Heart right ventricle (tissue), 16 donors: ENCODE results near the gene IGSF8. TPM values are rescaled to one million over a fixed set of nuclear protein-coding genes. Genes with fewer than 3 reads are reported as not detected.

ENCODE experiments used
- ATAC-seq, 8 donors: fragments of 200-7000 bp; cut with Tn5 transposase; one replicate each; pipeline ENCODE4 v1.9.1; 2020; ENCODE audit warnings: mild to moderate bottlenecking in 8 of 8, moderate library complexity in 8 of 8, moderate number of reproducible peaks in 1 of 8
- DNase-seq, 2 donors: peaks; one replicate each; pipeline ENCODE4 v3.0.0-alpha.2; 2020
- H3K27ac ChIP-seq, 10 donors: fragments of 200-600 bp; sonication (generic) in 2 of 10; one replicate each; pipeline versions ENCODE4 v1.5.0 to v1.8.0; 2020 to 2022; ENCODE audit warnings: mild to moderate bottlenecking in 3 of 10
- H3K27me3 ChIP-seq, 7 donors: fragments of 200-600 bp; one replicate each; pipeline ENCODE4 v1.8.0; 2021 to 2022; ENCODE audit warnings: mild to moderate bottlenecking in 2 of 7
- H3K36me3 ChIP-seq, 9 donors: fragments of 200-600 bp; sonication (generic) in 1 of 9; one replicate each; pipeline versions ENCODE4 v1.5.0 to v1.8.0; 2020 to 2022; ENCODE audit warnings: mild to moderate bottlenecking in 2 of 9
- H3K4me1 ChIP-seq, 9 donors: fragments of 200-600 bp; sonication (generic) in 1 of 9; one replicate each; pipeline versions ENCODE4 v1.5.0 to v1.8.0; 2020 to 2022; ENCODE audit warnings: mild to moderate bottlenecking in 4 of 9
- H3K4me3 ChIP-seq, 10 donors: fragments of 200-600 bp; sonication (generic) in 2 of 10; one replicate each; pipeline versions ENCODE4 v1.5.0 to v1.8.0; 2020 to 2022; ENCODE audit warnings: mild to moderate bottlenecking in 7 of 10, moderate library complexity in 2 of 10
- H3K9me3 ChIP-seq, 11 donors: fragments of 200-600 bp in 10 of 11; sonication (generic) in 2 of 11; one replicate each; pipeline versions ENCODE4 v1.5.0 to v1.8.0; 2013 to 2022; ENCODE audit warnings: mild to moderate bottlenecking in 2 of 11, control low read depth in 1 of 11, moderate library complexity in 1 of 11
- CTCF ChIP-seq, 9 donors: fragments of 200-600 bp; sonication (generic) in 2 of 9; IDR thresholded peaks; one replicate each; pipeline versions ENCODE4 v1.5.0 to v1.8.0; 2021 to 2022; ENCODE audit warnings: antibody characterized with exemption in 9 of 9, mild to moderate bottlenecking in 5 of 9, moderate library complexity in 1 of 9
- WGBS, 2 donors: extraction: QIAGEN DNeasy Blood & Tissue Kit; methylation state at CpG; one replicate each; pipeline ENCODE4 v1.1.7; 2013; ENCODE audit warnings: inconsistent platforms in 1 of 2; 5-methylcytosine and 5-hydroxymethylcytosine counted together
- intact Hi-C, 10 donors: fragments of 100-400 bp; cut with DNase I; formaldehyde crosslinking; loops; one replicate each; pipeline versions ENCODE4 v1.11.1 to v1.14.2; 2022
- polyA plus RNA-seq, 2 donors: library from polyadenylated mRNA; stranded (reverse); fragments of 200-250 nt; gene quantifications; one replicate each; pipeline ENCODE4 v1.2.3, GENCODE V29; 2013
- total RNA-seq, 10 donors: library from RNA; stranded (reverse); fragmentation: NEBNext Ultra II Directional in 3 of 10; extraction: Animal tissue kit (Norgen Biotek cat#: 25700) in 3 of 10; gene quantifications; one replicate each; pipeline versions ENCODE4 v1.2.1 to v1.2.4, GENCODE V29; 2021 to 2023
- donor health status: Arrhythmogenic right ventricular cardiomyopathy.
- donor health status: ischemic (EF 13 %, LVEDD 7.1; RV severe dilation, severe dysfunction).
- donor health status: healthy with polysubstance abuse.
- donor health status: DM: no; HTN: yes; CAD: no.
- donor health status: DM: no; HTN: no; CAD: no.
- donor health status: ischemic (EF 25% LVEDD 6.9; RV normal size, moderate dysfunction).
- donor health status: ischemic (EF 25% LVEDD 5.7; RV mildly dilated, moderate dysfunction).
- donor health status: healthy.
- donor health status: DM: yes; HTN: yes; CAD: no.
- donor health status: Ischemic cardiomyopathy.
- donor health status: ischemic (EF 35%, LVEDD 5.7; RV mildly dilated, moderate dysfunction).
- donor health status: nonischemic (EF 11% LVEDD 7.7; RV severe dilation, severe dysfunction).
- donor health status: DM: yes; HTN: yes; CAD: no.
- donor health status: PGD.
- donor health status: ischemic (EF 29% LVEDD 5.4; RV normal size, mild dysfunction).
- donor health status: nonischemic (EF 23%, LVEDD 6.1; RV moderate dilation, normal function).

IGSF8 gene
- total and polyA plus RNA-seq, 12 donors, result 13.4 to 42.2 (median 20.6) TPM

- DNase-seq, result peak; percentile 48 to 63
- H3K27ac ChIP-seq, result no peak overlapping the region
- H3K9me3 ChIP-seq, result no peaks in the 10 kb centered on the region
- H3K4me1 ChIP-seq, result peaks cover 0 to 11% (median 7%) of the 10 kb centered on the region in 9 donors
- H3K4me3 ChIP-seq, result peak overlapping the region in 9 of 10 donors; percentile 18 to 49 (median 42)
- ATAC-seq, result peak; percentile 32 to 72 (median 64)
- peaks cover 0 to 58% (median 54%) of the 10 kb centered on the region in 7 donors for H3K27me3 ChIP-seq
- intact Hi-C loops, result loop anchor here in 6 of 10 donors (5.0 to 10.0 kb wide), 2 partner anchors 37 to 291 kb away; no protein-coding TSS in a partner anchor
- TF ChIP-seq CTCF (IDR thresholded peaks at IDR 0.05), result peak; percentile 41 to 78 (median 69)
- H3K36me3 ChIP-seq, result peaks cover 0 to 8% (median 0%) of the 10 kb centered on the region in 9 donors
- WGBS, 2 donors, result 16 to 17% methylated on average over 95 to 96 of the region's 96 CpGs
Measured at GRCh38 chr1:160083968-160084770, 14.2 kb downstream of the IGSF8 start.

- Histone ChIP-seq H3K9me3 (no peaks in the 10 kb centered on the region), H3K27ac (no peak overlapping the region), H3K4me1 (peaks cover 0 to 17% (median 7%) of the 10 kb centered on the region in 9 donors), H3K4me3 (no peak overlapping the region), H3K27me3 (peaks cover 6 to 71% (median 66%) of the 10 kb centered on the region in 7 donors), H3K36me3 (no peaks in the 10 kb centered on the region)
- TF ChIP-seq CTCF (IDR thresholded peaks at IDR 0.05), result no peak
- DNase-seq (no peak), ATAC-seq (no peak)
- intact Hi-C loops, result loop anchor here in 6 of 10 donors (5.0 to 10.0 kb wide), 2 partner anchors 36 to 292 kb away; no protein-coding TSS in a partner anchor
- 50 to 55% methylated on average over 3 of the region's 3 CpGs for WGBS, 2 donors
Measured at GRCh38 chr1:160082926-160083325, 15.5 kb downstream of the IGSF8 start.

- TF ChIP-seq CTCF (IDR thresholded peaks at IDR 0.05), result no peak
- ATAC-seq, result no peak
- H3K9me3 ChIP-seq, result no peaks in the 10 kb centered on the region
- intact Hi-C loops, result loop anchor here in 6 of 10 donors (5.0 to 10.0 kb wide), 2 partner anchors 35 to 292 kb away; no protein-coding TSS in a partner anchor
- peaks cover 6 to 72% (median 69%) of the 10 kb centered on the region in 7 donors for H3K27me3 ChIP-seq
- peaks cover 0 to 22% (median 7%) of the 10 kb centered on the region in 9 donors for H3K4me1 ChIP-seq
- 47 to 50% methylated on average over 2 of the region's 2 CpGs for WGBS, 2 donors
- H3K27ac ChIP-seq, result no peak overlapping the region
- DNase-seq, result no peak
- H3K36me3 ChIP-seq, result no peaks in the 10 kb centered on the region
- no peak overlapping the region for H3K4me3 ChIP-seq
Measured at GRCh38 chr1:160082487-160082886, 15.9 kb downstream of the IGSF8 start.

GRCh38 chr1:160081261-160081936, 17.0 kb downstream of the IGSF8 start, which contains the start of gene KCNJ9:
TSS of gene KCNJ9 (plus strand) at chr1:160081538. CDS start at chr1:160084031, 2,493 bp downstream.
- no peak for TF ChIP-seq CTCF (IDR thresholded peaks at IDR 0.05)
- H3K4me1 ChIP-seq, result peaks cover 0 to 31% (median 7%) of the 10 kb centered on the region in 9 donors
- DNase-seq (no peak), ATAC-seq (no peak)
- H3K36me3 ChIP-seq, result no peaks in the 10 kb centered on the region
- intact Hi-C loops, result loop anchor here in 6 of 10 donors (5.0 to 10.0 kb wide), 2 partner anchors 34 to 293 kb away; no protein-coding TSS in a partner anchor
- H3K9me3 ChIP-seq, result no peaks in the 10 kb centered on the region
- WGBS, 2 donors, result 13 to 20% methylated on average over 14 of the region's 14 CpGs
- peaks cover 6 to 79% (median 73%) of the 10 kb centered on the region in 7 donors for H3K27me3 ChIP-seq
- H3K4me3 ChIP-seq, result no peak within 1 kb of the TSS
- no peak within 1 kb of the TSS for H3K27ac ChIP-seq
